H1 (cell line): Measurements from ENCODE around the gene GPRIN1. TPM values are rescaled to one million over a fixed set of nuclear protein-coding genes. Genes with fewer than 3 reads are reported as not detected.

Experiments used
- CTCF ChIA-PET: fragments of 300-600 bp; sonication (Branson Sonifier 250); formaldehyde crosslinking; loops from one replicate; lab custom pipeline; 2021; ENCODE audit not compliant: partially characterized antibody; lab: Charles Lee
- POLR2A ChIA-PET: fragments of 300-600 bp; sonication (Branson Sonifier 250); formaldehyde crosslinking; loops from one replicate; lab custom pipeline; 2021; ENCODE audit warnings: inconsistent platforms; ENCODE audit not compliant: partially characterized antibody; lab: Charles Lee
- DNase-seq, 2 experiments: peaks; one replicate each; pipeline versions ENCODE4 v3.0.0 to v3.0.0-alpha.2; 2010 to 2022; ENCODE audit warnings: low spot score in 2 of 2, low read depth in 1 of 2, mixed read lengths in 1 of 2
- FAIRE-seq: peaks from 2 replicates; lab custom pipeline; 2011; peaks lifted over from hg19 to GRCh38; lab: Jason Lieb, UNC
- H2AFZ ChIP-seq: 2 replicates; pipeline ENCODE4 v1.8.1; 2012; ENCODE audit warnings: low read length, inconsistent platforms
- H2AK5ac ChIP-seq: 2 replicates; pipeline ENCODE4 v1.6.1; 2013; ENCODE audit warnings: low read depth, low read length
- H2BK120ac ChIP-seq: replicated peaks from 2 replicates; pipeline ENCODE3; 2013; ENCODE audit warnings: low read depth, low read length, inconsistent platforms
- H2BK12ac ChIP-seq: 2 replicates; pipeline ENCODE4 v1.6.1; 2013; ENCODE audit warnings: low read depth, low read length
- H2BK15ac ChIP-seq: 2 replicates; pipeline ENCODE4 v1.6.1; 2013; ENCODE audit warnings: low read length
- H2BK20ac ChIP-seq: 2 replicates; pipeline ENCODE4 v1.6.1; 2013; ENCODE audit warnings: low read length
- H2BK5ac ChIP-seq: 2 replicates; pipeline ENCODE4 v1.6.1; 2013; ENCODE audit warnings: low read depth, low read length
- H3K14ac ChIP-seq: 2 replicates; pipeline ENCODE4 v1.6.1; 2013; ENCODE audit warnings: inconsistent platforms; ENCODE audit not compliant: insufficient read length
- H3K18ac ChIP-seq: 2 replicates; pipeline ENCODE4 v1.6.1; 2013; ENCODE audit warnings: low read length; ENCODE audit errors: extremely low read depth
- H3K23ac ChIP-seq: 2 replicates; pipeline ENCODE4 v1.6.1; 2013; ENCODE audit warnings: inconsistent platforms; ENCODE audit not compliant: insufficient read length
- H3K23me2 ChIP-seq: 2 replicates; pipeline ENCODE4 v1.6.1; 2013; ENCODE audit warnings: low read depth, low read length
- H3K27ac ChIP-seq: 2 replicates; pipeline ENCODE4 v1.6.1; 2011; ENCODE audit warnings: low read depth, low read length, inconsistent platforms
- H3K27me3 ChIP-seq, 4 experiments: replicated peaks in 1 of 4; 1 replicate in 1 of 4; 2 replicates in 3 of 4; pipeline versions ENCODE4 v1.6.1 to v1.8.1; 2011 to 2013; ENCODE audit warnings: low read length in 3 of 4, mild to moderate bottlenecking in 3 of 4, inconsistent platforms in 2 of 4, mixed read lengths in 2 of 4, moderate library complexity in 1 of 4; ENCODE audit not compliant: control insufficient read depth in 3 of 4, insufficient read depth in 3 of 4; ENCODE audit errors: extremely low read depth in 1 of 4
- H3K36me3 ChIP-seq, 4 experiments: 2 replicates each; pipeline versions ENCODE4 v1.6.1 to v1.8.1; 2011 to 2013; ENCODE audit warnings: mild to moderate bottlenecking in 4 of 4, low read length in 3 of 4, moderate library complexity in 2 of 4, control low read depth in 1 of 4, inconsistent platforms in 1 of 4; ENCODE audit not compliant: insufficient read depth in 4 of 4, control insufficient read depth in 2 of 4
- H3K4ac ChIP-seq: replicated peaks from 2 replicates; pipeline ENCODE3; 2013; ENCODE audit warnings: low read length, low read depth, mixed read lengths, inconsistent platforms; ENCODE audit not compliant: insufficient read length
- H3K4me1 ChIP-seq, 4 experiments: replicated peaks in 1 of 4; 1 replicate in 1 of 4; 2 replicates in 3 of 4; pipeline versions ENCODE4 v1.6.1 to v1.8.1; 2011 to 2013; ENCODE audit warnings: low read length in 3 of 4, inconsistent platforms in 2 of 4, mixed read lengths in 1 of 4; ENCODE audit not compliant: insufficient read depth in 4 of 4, control insufficient read depth in 3 of 4
- H3K4me2 ChIP-seq, 2 experiments: 2 replicates each; pipeline versions ENCODE4 v1.6.1 to v1.8.1; 2011 to 2013; ENCODE audit warnings: low read depth in 2 of 2, low read length in 2 of 2, control low read depth in 1 of 2, inconsistent platforms in 1 of 2, mild to moderate bottlenecking in 1 of 2; ENCODE audit not compliant: insufficient read depth in 1 of 2
- H3K4me3 ChIP-seq, 4 experiments: fragments of 200-600, 300-600 bp in 1 of 4; sonication (generic), shearing (Covaris generic), sonication (Bioruptor Twin) in 1 of 4; 2 replicates each; pipeline versions ENCODE4 v1.5.1 to v1.8.1; 2011 to 2016; ENCODE audit warnings: low read length in 4 of 4, low read depth in 3 of 4, control low read depth in 2 of 4, inconsistent platforms in 2 of 4, mild to moderate bottlenecking in 2 of 4, mixed read lengths in 1 of 4, moderate library complexity in 1 of 4; ENCODE audit not compliant: insufficient read depth in 2 of 4; ENCODE audit errors: extremely low read depth in 1 of 4
- H3K56ac ChIP-seq: replicated peaks from 2 replicates; pipeline ENCODE3; 2013; ENCODE audit warnings: low read depth, mild to moderate bottlenecking, mixed read lengths, low read length, inconsistent platforms; ENCODE audit not compliant: insufficient read length
- H3K79me1 ChIP-seq: 2 replicates; pipeline ENCODE4 v1.6.1; 2013; ENCODE audit warnings: low read depth, low read length, control low read depth
- H3K79me2 ChIP-seq, 2 experiments: 2 replicates each; pipeline versions ENCODE4 v1.6.1 to v1.8.1; 2012 to 2013; ENCODE audit warnings: low read length in 2 of 2, mild to moderate bottlenecking in 2 of 2, inconsistent platforms in 1 of 2; ENCODE audit not compliant: insufficient read depth in 2 of 2, control insufficient read depth in 1 of 2
- H3K9ac ChIP-seq, 4 experiments: replicated peaks in 1 of 4; 1 replicate in 1 of 4; 2 replicates in 3 of 4; pipeline versions ENCODE4 v1.6.1 to v1.8.1; 2011 to 2013; ENCODE audit warnings: low read depth in 3 of 4, low read length in 3 of 4, control low read depth in 2 of 4, mild to moderate bottlenecking in 2 of 4, moderate library complexity in 2 of 4, inconsistent platforms in 1 of 4; ENCODE audit errors: extremely low read depth in 1 of 4
- H3K9me3 ChIP-seq, 2 experiments: 2 replicates each; pipeline versions ENCODE4 v1.6.1 to v1.8.1; 2012 to 2013; ENCODE audit warnings: mild to moderate bottlenecking in 2 of 2, moderate library complexity in 2 of 2, control low read depth in 1 of 2, inconsistent platforms in 1 of 2, low read depth in 1 of 2, low read length in 1 of 2, mixed read lengths in 1 of 2; ENCODE audit not compliant: insufficient read depth in 2 of 2
- H4K20me1 ChIP-seq, 2 experiments: replicated peaks in 1 of 2; 2 replicates each; pipeline versions ENCODE3 to v1.8.1; 2011 to 2013; ENCODE audit warnings: inconsistent platforms in 2 of 2, low read length in 2 of 2, mild to moderate bottlenecking in 1 of 2; ENCODE audit not compliant: insufficient read depth in 2 of 2, control insufficient read depth in 1 of 2
- H4K5ac ChIP-seq: 2 replicates; pipeline ENCODE4 v1.6.1; 2013; ENCODE audit warnings: low read length, low read depth, mixed read lengths, inconsistent platforms; ENCODE audit not compliant: insufficient read length
- H4K8ac ChIP-seq: 2 replicates; pipeline ENCODE4 v1.8.0; 2013; ENCODE audit warnings: mild to moderate bottlenecking, moderate library complexity, low read length, inconsistent platforms; ENCODE audit not compliant: insufficient read depth; ENCODE audit errors: extremely low read depth
- H4K91ac ChIP-seq: replicated peaks from 2 replicates; pipeline ENCODE3; 2013; ENCODE audit warnings: low read length, mixed read lengths, inconsistent platforms; ENCODE audit not compliant: insufficient read length
- CTCF ChIP-seq, 3 experiments: IDR thresholded peaks; 1 replicate in 2 of 3; 2 replicates in 1 of 3; pipeline versions ENCODE4 v1.5.1 to v1.6.1; 2011; ENCODE audit warnings: low read length in 3 of 3, mild to moderate bottlenecking in 3 of 3, inconsistent platforms in 2 of 3, low read depth in 1 of 3, moderate library complexity in 1 of 3; ENCODE audit not compliant: insufficient read depth in 1 of 3; ENCODE audit errors: control extremely low read depth in 1 of 3
- RAD21 ChIP-seq, 2 experiments: IDR thresholded peaks in 1 of 2; conservative IDR thresholded peaks in 1 of 2; 2 replicates each; pipeline ENCODE4 v1.6.1; 2011; ENCODE audit warnings: low read depth in 2 of 2, low read length in 2 of 2, improper control_type of control experiment in 1 of 2, inconsistent platforms in 1 of 2, mild to moderate bottlenecking in 1 of 2, moderate library complexity in 1 of 2
- RNF2 ChIP-seq: fragments of 200-900, 300-1000 bp; sonication (generic); IDR thresholded peaks from 2 replicates; pipeline ENCODE4 v1.7.1; 2016; ENCODE audit warnings: borderline replicate concordance, low read depth, mild to moderate bottlenecking, antibody characterized with exemption, low read length; ENCODE audit not compliant: poor library complexity, severe bottlenecking; ENCODE audit errors: missing control alignments
- SP2 ChIP-seq: IDR thresholded peaks from 2 replicates; pipeline ENCODE4 v1.6.1; 2012; ENCODE audit warnings: mild to moderate bottlenecking, low read length, inconsistent platforms
- TCF12 ChIP-seq: IDR thresholded peaks from 2 replicates; pipeline ENCODE4 v1.6.1; 2011; ENCODE audit warnings: low read depth, mild to moderate bottlenecking, low read length
- WGBS, 2 experiments: shearing (Covaris generic) in 1 of 2; methylation state at CpG; one replicate each; pipeline versions ENCODE4 v1.1.6 to v1.1.7; 2013 to 2015; ENCODE audit warnings: low lambda C conversion rate in 2 of 2, mixed read lengths in 2 of 2, inconsistent platforms in 1 of 2, low coverage in 1 of 2, missing lambda C conversion rate in 1 of 2; ENCODE audit not compliant: insufficient replicate concordance in 2 of 2, insufficient coverage in 1 of 2, insufficient read length in 1 of 2; ENCODE audit errors: extremely low coverage in 1 of 2, missing lambda C conversion rate in 1 of 2; 5-methylcytosine and 5-hydroxymethylcytosine counted together
- polyA plus RNA-seq, 7 experiments: library from polyadenylated mRNA; depleted of rRNA in 3 of 7; stranded (reverse) in 5 of 7; unstranded in 2 of 7; fragments of >200 nt in 5 of 7; fragments of 200-250 nt in 2 of 7; gene quantifications; 1 replicate in 5 of 7; 2 replicates in 1 of 7; 4 replicates in 1 of 7; pipeline versions ENCODE4 v1.2.1 to v1.2.3, GENCODE V29; 2011 to 2013; ENCODE audit warnings: missing spikeins in 2 of 7, mixed read lengths in 2 of 7
- total RNA-seq: library from RNA; stranded (reverse); fragmentation: NEBNext Ultra II Directional; extraction: Animal tissue kit (Norgen Biotek cat#: 25700); gene quantifications from 2 replicates; pipeline ENCODE4 v1.2.1, GENCODE V29; 2021

Gene GPRIN1
- total and polyA plus RNA-seq, 2 of the 8 experiments (the other 6 are each of a cell fraction or from before 2014, with no cell fraction given), result 3.3 to 12.0 TPM

GRCh38 chr5:176597417-176598389 is 12.3 kb downstream of the GPRIN1 start:
- FAIRE-seq, result no peak
- H3K9me3 ChIP-seq, result peaks cover 0 to 5% of the 10 kb centered on the region in 2 experiments; a peak in 1 of 4 replicates
- H3K27me3 ChIP-seq, result peaks cover 0 to 19% (median 7%) of the 10 kb centered on the region in 4 experiments; a peak in 3 of 7 replicates
- no peak overlapping the region for H3K27ac ChIP-seq
- no peak overlapping the region for H2BK5ac ChIP-seq
- H2BK15ac ChIP-seq, result no peak overlapping the region
- H3K4ac ChIP-seq, result no peak overlapping the region
- H2BK12ac ChIP-seq, result no peak overlapping the region
- H4K8ac ChIP-seq, result peak overlapping the region; percentile 72
- POLR2A ChIA-PET, result interaction anchor here (0.8 to 3.3 kb wide), 5 partner anchors 19 to 210 kb away, joined by 3 to 23 read pairs (median 5); partner anchors contain the start of genes EIF4E1B, NOP16, RNF44 and SNCB
- H3K23me2 ChIP-seq, result peaks cover 2% of the 10 kb centered on the region; the same call in 1 of the 2 replicates
- 69% methylated on average over 46 of the region's 47 CpGs; no CpG with 5 or more reads in 1 of the 2 experiments for WGBS, 2 experiments
- H3K4me1 ChIP-seq, result 0 out of 7 replicates have a peak, but pooled peaks cover 0 to 2% (median 0%) of the 10 kb centered on the region in 4 experiments
- H3K79me1 ChIP-seq, result no peaks in the 10 kb centered on the region
- H2AK5ac ChIP-seq, result no peak overlapping the region
- no peak overlapping the region for H3K23ac ChIP-seq
- H3K4me3 ChIP-seq, result peak overlapping the region in 2 of 4 experiments; percentile 21 to 55; a peak in 3 of 8 replicates
- no peak overlapping the region for H3K18ac ChIP-seq
- no peak overlapping the region for H3K56ac ChIP-seq
- H2BK20ac ChIP-seq, result no peak overlapping the region
- H4K91ac ChIP-seq, result no peak overlapping the region
- no peak overlapping the region for H2BK120ac ChIP-seq
- H3K14ac ChIP-seq, result no peak overlapping the region
- H4K20me1 ChIP-seq, result peaks cover 0 to 9% of the 10 kb centered on the region in 2 experiments
- CTCF ChIA-PET, result interaction anchor here (0.6 to 5.6 kb wide), 14 partner anchors 9 to 726 kb away, joined by 3 to 37 read pairs (median 5); partner anchors contain the start of gene CPLX2
- H4K5ac ChIP-seq, result no peak overlapping the region
- H3K79me2 ChIP-seq, result no peaks in the 10 kb centered on the region
- TF ChIP-seq RNF2 (no peak), TCF12 (no peak), CTCF (IDR thresholded peaks at IDR 0.05; ENCODE audit: control extremely low read depth in 1 of 3, insufficient read depth in 1 of 3, low read depth in 1 of 3, low read length in 3 of 3) (peak in 2 of 3 experiments; percentile 40 to 48; a peak in 3 of 4 replicates), SP2 (no peak), RAD21 (IDR thresholded peaks at IDR 0.05 in 1 of 2, conservative IDR thresholded peaks at IDR 0.05 in 1 of 2; ENCODE audit: low read depth in 2 of 2, low read length in 2 of 2) (peak; percentile 46 to 59)
- H2AFZ ChIP-seq, result 0 out of 2 replicates have a peak overlapping the region, but pooled peaks have one; percentile 14
- no peak for DNase-seq
- peak overlapping the region; percentile 69 to 83 for H3K4me2 ChIP-seq
- H3K9ac ChIP-seq, result no peak overlapping the region
- H3K36me3 ChIP-seq, result peaks cover 0 to 4% (median 0%) of the 10 kb centered on the region in 4 experiments; a peak in 2 of 8 replicates
